Activated naive CD4-positive, alpha-beta T cell (primary cell): ENCODE data around the gene SCMH1.

Experiments used
- DNase-seq, 4 experiments: peaks; one replicate each; lab custom pipeline; 2025; lab: John Stamatoyannopoulos, UW

Gene SCMH1

DNA sequence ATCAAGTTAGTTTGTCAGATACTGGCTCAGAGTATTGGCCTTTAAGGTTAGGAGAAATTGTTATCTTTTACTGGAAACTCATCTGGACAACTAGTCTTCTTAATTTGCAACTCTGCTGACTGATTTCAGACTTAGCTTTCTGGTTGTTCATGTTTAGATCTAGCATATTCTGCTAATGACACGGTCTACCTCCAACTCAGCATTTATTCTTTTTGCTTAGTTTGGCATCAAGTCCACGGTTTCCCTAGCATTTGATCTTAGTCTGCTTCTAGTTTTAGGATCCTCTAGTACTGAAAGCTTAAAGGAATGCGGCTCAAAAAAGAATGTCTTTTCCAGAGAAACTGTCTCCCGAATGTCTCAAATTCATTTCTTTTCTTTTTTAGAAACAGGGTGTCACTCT lies 145.0 kb downstream of the SCMH1 start:
- DNase-seq, result no peak

DNA sequence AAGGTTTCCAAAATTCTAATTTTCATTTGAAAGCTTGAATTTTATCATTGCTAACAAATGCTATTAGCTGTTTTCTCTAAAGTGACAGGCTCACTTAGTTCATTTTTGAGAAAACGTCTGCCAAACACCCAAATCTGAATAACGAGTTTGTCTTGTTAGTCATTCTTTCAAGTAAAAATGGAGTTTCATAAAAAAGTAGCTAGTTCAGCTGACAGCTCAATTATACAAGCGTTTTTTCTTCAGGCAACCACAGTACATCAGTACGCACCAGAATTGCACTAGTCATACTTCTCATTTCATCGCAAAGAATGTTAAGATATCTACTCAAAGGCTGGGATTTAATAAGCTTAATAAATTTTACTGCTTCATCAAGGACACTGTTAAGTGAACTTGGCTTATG lies 148.3 kb downstream of the SCMH1 start:
- no peak for DNase-seq

GRCh38 chr1:41086921-41087320 lies 155.2 kb downstream of the SCMH1 start:
- no peak for DNase-seq

- DNase-seq, result no peak
Measured at GRCh38 chr1:41078616-41079015, 163.5 kb downstream of the SCMH1 start.

DNA sequence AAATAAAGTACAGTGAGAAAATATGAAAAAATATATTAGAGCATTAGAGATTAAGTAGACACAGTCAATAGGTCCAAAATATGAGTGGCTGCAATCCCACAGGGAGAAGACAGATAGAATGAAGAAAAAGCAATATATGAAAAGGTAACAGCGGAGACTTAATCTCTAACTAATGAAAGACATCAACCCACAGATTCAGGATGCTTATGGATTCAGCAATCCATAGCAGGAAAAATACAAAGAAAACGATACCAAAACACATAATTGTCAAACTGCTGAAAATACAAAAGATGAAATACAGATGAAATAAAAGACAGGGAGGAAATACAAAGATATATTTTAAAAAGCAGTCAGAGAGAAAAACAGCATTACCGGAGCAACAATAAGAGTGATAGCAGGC lies 163.9 kb downstream of the SCMH1 start:
- DNase-seq, result no peak

GRCh38 chr1:41073971-41074370 lies 168.1 kb downstream of the SCMH1 start:
- DNase-seq, result no peak

- DNase-seq, result no peak
Measured at GRCh38 chr1:41072051-41072450, 170.1 kb downstream of the SCMH1 start.

DNA sequence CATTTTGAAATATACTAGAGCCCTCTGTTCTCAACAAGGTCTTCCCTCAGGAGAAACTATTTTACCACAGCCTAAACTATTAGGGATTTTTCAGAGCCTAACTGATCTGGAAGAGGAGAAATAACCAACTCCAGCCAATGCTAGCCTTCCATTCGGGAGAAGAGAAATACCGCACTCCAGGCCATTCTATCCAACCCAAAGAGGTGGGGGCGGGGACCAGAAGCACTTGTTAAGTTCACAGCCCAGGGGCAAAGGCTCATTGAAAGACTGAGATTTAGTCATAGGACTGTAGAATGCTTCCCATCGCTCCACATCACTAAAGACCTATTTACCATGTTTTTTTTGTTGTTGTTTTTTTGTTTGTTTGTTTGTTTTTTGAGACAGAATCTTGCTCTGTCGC lies 185.2 kb downstream of the SCMH1 start:
- DNase-seq, result no peak

- DNase-seq, result no peak
Measured at GRCh38 chr1:41053316-41053715, 188.8 kb downstream of the SCMH1 start.

- DNase-seq, result no peak
Measured at GRCh38 chr1:41051022-41051421, 191.1 kb downstream of the SCMH1 start.

- no peak for DNase-seq
Measured at GRCh38 chr1:41048540-41048939, 193.6 kb downstream of the SCMH1 start.

- DNase-seq, result no peak
Measured at GRCh38 chr1:41046347-41046775, 195.7 kb downstream of the SCMH1 start.

DNA sequence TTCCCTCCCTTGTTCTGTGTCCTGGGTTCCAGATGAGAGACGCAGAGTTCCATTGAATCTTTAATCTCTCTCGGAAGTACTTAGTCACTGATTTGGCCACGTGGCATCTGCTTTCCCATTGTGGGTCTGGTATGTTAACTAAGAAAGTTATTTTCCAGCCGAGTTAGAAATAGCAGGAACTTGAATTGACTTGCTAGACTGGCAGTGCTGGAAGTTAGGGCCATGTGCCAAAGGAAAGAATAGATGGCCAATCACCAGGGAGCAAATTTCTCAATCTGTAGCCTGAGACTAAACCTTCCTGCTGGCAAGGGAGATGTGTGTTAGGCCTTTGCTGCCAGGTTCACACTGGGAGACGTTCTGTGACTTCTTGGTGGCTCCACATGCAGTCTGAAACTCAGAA lies 196.4 kb downstream of the SCMH1 start:
- DNase-seq, result no peak

DNA sequence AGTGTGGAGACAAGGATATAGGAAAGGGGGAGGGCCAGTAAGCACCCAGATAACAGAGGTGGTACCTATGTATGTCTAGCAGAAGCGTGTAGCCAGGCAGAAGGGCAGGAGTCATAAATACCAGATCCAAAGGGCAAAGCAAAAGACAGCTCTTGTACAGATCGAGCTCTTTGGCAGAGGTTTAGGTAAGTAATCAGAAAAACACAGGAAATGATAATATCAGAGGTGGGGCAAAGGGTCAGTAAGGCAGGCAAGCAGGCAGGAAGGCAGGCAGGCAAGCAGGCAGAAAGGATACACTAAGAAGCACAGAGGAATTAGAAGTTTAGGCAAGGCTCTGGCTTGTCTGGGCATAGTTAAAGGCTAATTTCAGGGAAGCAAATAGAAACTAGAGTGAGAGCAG lies 197.9 kb downstream of the SCMH1 start:
- no peak for DNase-seq

DNA sequence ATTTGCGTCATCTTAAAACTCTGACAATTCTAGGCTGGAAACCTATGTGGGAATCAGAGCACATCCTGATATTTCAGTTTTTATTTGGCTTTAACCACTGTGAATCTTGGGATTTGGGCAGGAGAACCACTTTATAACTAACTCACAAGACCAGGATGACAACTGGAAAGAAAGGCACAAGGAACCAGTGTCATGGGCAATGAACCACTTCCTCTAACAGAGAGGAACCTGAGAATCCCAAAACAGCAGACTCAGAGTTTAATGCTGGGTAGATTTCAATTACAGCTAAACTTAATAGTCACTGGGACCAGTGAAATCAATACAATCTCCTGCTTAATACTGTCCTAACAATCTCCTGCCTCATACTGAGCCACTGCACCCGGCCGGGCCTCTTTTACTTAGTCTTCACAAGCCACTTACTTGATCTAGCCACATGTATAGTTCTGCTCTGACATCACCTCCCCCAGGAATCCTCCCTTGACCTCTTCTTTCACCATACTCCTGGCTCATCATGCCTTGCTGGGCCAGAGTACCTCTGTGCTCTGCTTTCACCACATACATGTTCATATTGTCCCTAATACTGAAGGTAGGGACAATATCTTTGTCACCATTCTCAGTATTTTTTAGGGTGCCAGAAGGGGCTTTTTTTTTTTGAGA lies 200.4 kb downstream of the SCMH1 start:
- DNase-seq, result no peak

- DNase-seq, result no peak
Measured at GRCh38 chr1:41038110-41038509, 204.0 kb downstream of the SCMH1 start.

DNA sequence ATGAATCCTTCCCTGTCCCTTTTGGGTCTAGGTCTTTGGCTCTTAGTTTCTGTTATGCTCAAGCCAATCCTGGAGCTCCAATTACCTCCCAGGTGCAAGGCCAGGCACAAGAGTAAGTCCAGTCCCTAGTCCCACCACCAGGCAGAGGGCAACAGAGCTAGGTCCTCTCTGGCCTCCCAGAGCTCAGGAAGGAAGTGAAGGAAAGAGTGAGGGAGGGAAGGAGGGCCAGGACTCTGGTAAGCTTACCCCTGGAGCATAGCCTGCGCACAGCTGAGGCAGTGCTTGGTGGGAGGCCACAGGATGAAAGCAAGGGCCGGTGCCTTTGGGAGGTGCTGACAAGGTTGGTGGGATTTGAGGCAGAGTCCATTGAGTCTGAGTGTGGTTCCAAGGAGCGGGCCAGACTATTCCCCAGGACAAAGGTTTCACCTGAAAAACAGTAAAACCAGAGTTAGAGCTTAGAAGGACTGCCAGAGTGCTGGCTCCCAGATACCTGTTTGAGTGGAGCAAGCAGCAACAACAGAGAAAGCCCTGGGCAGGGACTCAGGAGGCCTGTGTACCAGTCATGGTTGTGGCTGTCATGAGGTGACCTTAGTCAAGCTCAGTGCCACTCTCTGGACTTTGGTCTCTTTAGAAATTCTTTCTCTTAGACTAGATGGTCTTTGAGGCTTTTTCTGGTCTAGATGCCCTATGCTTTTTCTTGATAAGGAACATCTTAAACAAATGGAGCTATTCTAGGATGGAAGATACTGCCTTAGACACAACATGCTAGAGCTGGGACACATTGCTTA lies 204.8 kb downstream of the SCMH1 start:
- no peak for DNase-seq

DNA sequence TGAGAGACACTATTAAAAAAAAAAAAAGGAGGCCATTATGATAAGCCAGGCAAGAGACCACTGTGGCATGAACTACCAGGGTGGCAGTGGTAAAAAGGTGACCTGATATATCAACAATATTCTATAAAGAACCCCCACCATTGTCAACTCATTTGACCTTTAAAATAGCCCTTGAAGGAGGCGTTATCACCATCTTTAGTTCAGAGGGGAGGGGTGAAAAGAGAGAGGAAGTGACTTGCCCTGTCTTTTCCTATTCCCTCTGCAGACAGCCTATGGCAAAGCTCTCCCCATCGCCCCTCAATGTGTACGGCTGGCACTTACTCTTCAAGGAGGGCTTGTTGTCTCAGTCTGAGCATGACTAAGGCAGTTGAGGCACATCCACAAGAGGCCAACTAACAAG lies 208.8 kb downstream of the SCMH1 start:
- no peak for DNase-seq

GRCh38 chr1:41032147-41032546 lies 210.0 kb downstream of the SCMH1 start:
- no peak for DNase-seq

GRCh38 chr1:41030872-41031616 lies 211.1 kb downstream of the SCMH1 start:
- no peak for DNase-seq

GRCh38 chr1:41028034-41028642 lies 214.0 kb downstream of the SCMH1 start:
- no peak for DNase-seq

DNA sequence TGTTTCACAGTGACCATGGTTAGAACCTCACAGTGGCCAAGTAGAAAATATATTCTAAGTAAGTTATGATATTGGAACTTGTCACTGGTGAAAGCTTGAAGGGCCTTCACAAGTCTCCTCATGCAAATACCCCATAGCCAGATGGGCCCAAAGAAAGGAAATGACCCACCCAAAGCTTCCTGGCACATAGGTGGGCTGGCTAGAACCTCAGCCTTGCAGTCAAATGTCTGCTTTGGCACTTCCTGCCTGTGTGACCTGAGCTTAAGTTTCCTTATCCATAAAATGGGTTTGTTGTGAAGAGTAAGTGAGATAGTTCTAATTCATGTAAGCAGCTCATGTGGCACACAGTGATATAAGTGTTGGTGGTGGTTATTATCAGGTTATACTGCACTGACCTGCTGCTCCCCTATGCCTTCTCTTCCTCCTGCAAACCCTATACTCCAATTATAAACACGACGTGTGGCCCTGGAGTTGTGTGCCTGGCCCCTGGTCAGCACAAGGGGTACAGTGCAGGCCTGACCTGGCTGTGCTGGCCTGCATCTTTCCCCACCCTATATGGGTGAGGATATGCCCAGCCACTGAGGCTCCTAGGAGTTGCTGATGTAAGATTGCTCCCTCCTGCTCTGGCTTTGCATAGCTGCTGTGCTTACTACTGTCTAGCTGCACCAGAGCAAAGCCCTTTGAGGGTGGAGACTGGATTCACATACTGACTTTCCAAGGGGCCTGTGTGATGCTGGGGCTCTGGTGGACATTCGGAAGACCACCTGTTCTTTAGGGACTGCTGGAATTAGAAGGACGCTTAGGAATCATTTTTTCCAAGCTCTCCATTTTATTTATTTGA lies 215.9 kb downstream of the SCMH1 start:
- DNase-seq, result no peak
